PFSK-1 (cell line): ENCODE results near the gene KDM6A.

ENCODE experiments used
- FOXP2 ChIP-seq: optimal IDR thresholded peaks from 2 replicates; pipeline ENCODE3; 2011; ENCODE audit warnings: borderline replicate concordance, control low read depth, inconsistent platforms; ENCODE audit not compliant: insufficient read depth; ENCODE audit errors: extremely low read length, extremely low read depth
- POLR2AphosphoS5 ChIP-seq: IDR thresholded peaks from 2 replicates; pipeline ENCODE4 v1.6.1; 2012; ENCODE audit warnings: low read depth, mild to moderate bottlenecking, control low read depth, low read length, moderate library complexity
- REST ChIP-seq, 2 experiments: IDR thresholded peaks; 2 replicates each; pipeline versions ENCODE4 v1.6.1 to v1.8.0; 2011 to 2012; ENCODE audit warnings: low read depth in 2 of 2, low read length in 2 of 2, control low read depth in 1 of 2, inconsistent platforms in 1 of 2, mild to moderate bottlenecking in 1 of 2, moderate library complexity in 1 of 2; ENCODE audit not compliant: insufficient read depth in 1 of 2
- TAF1 ChIP-seq: IDR thresholded peaks from 2 replicates; pipeline ENCODE4 v1.6.1; 2012; ENCODE audit warnings: low read length, control low read depth, borderline replicate concordance; ENCODE audit not compliant: insufficient read depth

GRCh38 chrX:44922980-44923379 is 50.0 kb downstream of the KDM6A start:
- TF ChIP-seq REST (IDR thresholded peaks at IDR 0.05; ENCODE audit: insufficient read depth in 1 of 2, low read depth in 2 of 2, low read length in 2 of 2) (no peak), POLR2AphosphoS5 (no peak), TAF1 (no peak), FOXP2 (no peak)
